HG02970 (cell line): ENCODE results near the gene ICA1L.
A peak's percentile ranks its signal among the peaks of the same experiment; 100 is the strongest.
"Not testable (repeated sequence)": the region's sequence is repeated elsewhere in the genome, so short reads cannot be mapped to it uniquely, and the experiment has no call there.

Source experiments
- ATAC-seq: cut with Tn5 transposase; IDR thresholded peaks from one replicate; pipeline ENCODE4 v1.9.1; 2021; ENCODE audit warnings: mild to moderate bottlenecking, moderate library complexity, moderate number of reproducible peaks; ENCODE audit not compliant: unreplicated experiment, low FRiP score

Gene ICA1L

GRCh38 chr2:202871300-202872141 is at the start of gene ICA1L:
ICA1L (minus strand) TSS chr2:202871766; CDS start chr2:202829009, 42,757 bp downstream.
- peak; percentile 52 for ATAC-seq

GRCh38 chr2:202918860-202919259 is 47.3 kb upstream of the ICA1L start:
- ATAC-seq, result no peak

- ATAC-seq, result peak; percentile 40
These were observed 41.0 kb upstream of the ICA1L start for GRCh38 chr2:202912342-202913201.

- ATAC-seq, result peak; percentile 80
These were observed 40.2 kb upstream of the ICA1L start, which contains the start of the genes CARF and WDR12 for GRCh38 chr2:202911512-202912341. CARF (plus strand) TSS chr2:202912275; CDS start chr2:202941903, 29,628 bp downstream. WDR12 (minus strand) TSS chr2:202911673; CDS start chr2:202911476, 197 bp downstream.

GRCh38 chr2:202911203-202911511 is 39.6 kb upstream of the ICA1L start:
- ATAC-seq, result peak; percentile 7

GRCh38 chr2:202910698-202911097 is 39.1 kb upstream of the ICA1L start:
- no peak for ATAC-seq

- not testable (repeated sequence) for ATAC-seq
These were observed 38.7 kb upstream of the ICA1L start for GRCh38 chr2:202910250-202910649.

GRCh38 chr2:202909394-202910192 is 38.0 kb upstream of the ICA1L start:
- ATAC-seq, result no peak

GRCh38 chr2:202908186-202908585 is 36.6 kb upstream of the ICA1L start:
- no peak for ATAC-seq

GRCh38 chr2:202905507-202905906 is 33.9 kb upstream of the ICA1L start:
- ATAC-seq, result not testable (repeated sequence)

- ATAC-seq, result no peak
These were observed 13.6 kb upstream of the ICA1L start for GRCh38 chr2:202885190-202885589.

- no peak for ATAC-seq
These were observed 12.6 kb upstream of the ICA1L start for GRCh38 chr2:202883987-202884675.

- no peak for ATAC-seq
These were observed 10.0 kb upstream of the ICA1L start for GRCh38 chr2:202881570-202881969.

GRCh38 chr2:202877699-202878098 is 6.1 kb upstream of the ICA1L start:
- no peak for ATAC-seq

- ATAC-seq, result peak; percentile 68
These were observed 901 bp downstream of the ICA1L start for GRCh38 chr2:202870431-202871299.

GRCh38 chr2:202861987-202862386 is 9.6 kb downstream of the ICA1L start:
- ATAC-seq, result no peak

GRCh38 chr2:202858601-202859000 is 13.0 kb downstream of the ICA1L start:
- no peak for ATAC-seq

GRCh38 chr2:202849343-202849742 is 22.2 kb downstream of the ICA1L start:
- ATAC-seq, result not testable (repeated sequence)
